Measurements from ENCODE around the gene MICAL2. TPM values are rescaled to one million over a fixed set of nuclear protein-coding genes. Genes with fewer than 3 reads are reported as not detected.
A peak's percentile ranks its signal among the peaks of the same experiment; 100 is the strongest.

Gene MICAL2
- total and polyA plus RNA-seq, 2 donors (not counting 3 experiments of a cell fraction or from before 2014, with no cell fraction given), result 67.6 to 200 TPM

DNA sequence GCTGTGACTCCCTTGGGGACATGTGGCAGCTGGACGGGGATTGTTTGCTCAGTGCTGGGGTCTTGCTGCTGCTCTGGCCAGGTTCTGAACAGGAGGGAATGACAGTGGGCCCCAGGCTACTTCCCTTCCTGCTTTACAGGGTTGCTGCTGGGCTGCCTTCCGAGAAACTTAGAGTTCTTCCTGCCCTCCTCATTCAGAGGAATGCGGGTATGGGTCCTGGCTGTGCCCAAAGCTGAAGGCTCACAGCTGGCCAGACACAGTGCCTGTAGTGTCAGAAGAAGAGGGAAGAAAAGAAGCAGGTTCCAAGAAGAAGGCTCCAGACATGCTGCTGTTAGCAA, 158.7 kb downstream of the MICAL2 start:
- peak overlapping the region; percentile 68 for H3K27ac ChIP-seq (ENCODE audit: insufficient read depth, low read depth, low read length)
- H3K4me3 ChIP-seq (replicated peaks in 1 of 3; ENCODE audit: insufficient read depth in 1 of 3, low read depth in 1 of 3, low read length in 3 of 3), result no peak overlapping the region
- H3K9ac ChIP-seq (replicated peaks; ENCODE audit: extremely low read depth, insufficient read depth, low read length), result peak overlapping the region; percentile 13
- no peaks in the 10 kb centered on the region for H3K9me3 ChIP-seq (replicated peaks; ENCODE audit: control insufficient read depth, insufficient read depth, low read length)
- FAIRE-seq (peak; percentile 98), DNase-seq (ENCODE audit: low read depth, low spot score) (peak; percentile 55)
- H2AFZ ChIP-seq (ENCODE audit: low read depth, low read length), result peak overlapping the region; percentile 78
- POLR2A ChIA-PET, result no interaction called here
- no peaks in the 10 kb centered on the region for H3K9me1 ChIP-seq (replicated peaks; ENCODE audit: control insufficient read depth, extremely low read depth, insufficient read depth, low read length)
- H3K4me2 ChIP-seq (ENCODE audit: insufficient read depth, low read length), result peak overlapping the region; percentile 50
- dilution Hi-C loops (cut with MboI; ENCODE audit: extremely low pct_ligation_motif_present, low sequenced_read_pairs), result no loop called here
- no peaks in the 10 kb centered on the region for H3K79me2 ChIP-seq (ENCODE audit: control insufficient read depth, insufficient read depth, low read length)
- intact Hi-C loops (cut with micrococcal nuclease), result no loop called here
- TF ChIP-seq FOS (IDR thresholded peaks at IDR 0.05; ENCODE audit: borderline replicate concordance, insufficient read depth, low read length) (no peak), POLR2AphosphoS5 (IDR thresholded peaks at IDR 0.05; ENCODE audit: insufficient read depth, low read depth, low read length) (peak; percentile 36)
- no peaks in the 10 kb centered on the region for H3K27me3 ChIP-seq (ENCODE audit: control insufficient read depth in 2 of 2, insufficient read depth in 2 of 2, low read length in 2 of 2)
- H4K20me1 ChIP-seq (replicated peaks; ENCODE audit: control insufficient read depth, extremely low read depth, insufficient read depth, low read length), result no peaks in the 10 kb centered on the region
- H3K36me3 ChIP-seq (ENCODE audit: control insufficient read depth in 2 of 2, extremely low read depth in 1 of 2, insufficient read depth in 2 of 2, low read length in 2 of 2), result peaks cover 1 to 2% of the 10 kb centered on the region in 2 experiments
- BruUV-seq (replicated peaks), result no TSS peak
- peaks cover 21% of the 10 kb centered on the region for H3K4me1 ChIP-seq (ENCODE audit: control insufficient read depth, extremely low read depth, insufficient read depth, low read length)
- CTCF ChIA-PET, result interaction anchor here (1.1 to 1.9 kb wide), 3 partner anchors 12 to 20 kb away, joined by 3 to 12 read pairs (median 4); no protein-coding TSS in a partner anchor

DNA sequence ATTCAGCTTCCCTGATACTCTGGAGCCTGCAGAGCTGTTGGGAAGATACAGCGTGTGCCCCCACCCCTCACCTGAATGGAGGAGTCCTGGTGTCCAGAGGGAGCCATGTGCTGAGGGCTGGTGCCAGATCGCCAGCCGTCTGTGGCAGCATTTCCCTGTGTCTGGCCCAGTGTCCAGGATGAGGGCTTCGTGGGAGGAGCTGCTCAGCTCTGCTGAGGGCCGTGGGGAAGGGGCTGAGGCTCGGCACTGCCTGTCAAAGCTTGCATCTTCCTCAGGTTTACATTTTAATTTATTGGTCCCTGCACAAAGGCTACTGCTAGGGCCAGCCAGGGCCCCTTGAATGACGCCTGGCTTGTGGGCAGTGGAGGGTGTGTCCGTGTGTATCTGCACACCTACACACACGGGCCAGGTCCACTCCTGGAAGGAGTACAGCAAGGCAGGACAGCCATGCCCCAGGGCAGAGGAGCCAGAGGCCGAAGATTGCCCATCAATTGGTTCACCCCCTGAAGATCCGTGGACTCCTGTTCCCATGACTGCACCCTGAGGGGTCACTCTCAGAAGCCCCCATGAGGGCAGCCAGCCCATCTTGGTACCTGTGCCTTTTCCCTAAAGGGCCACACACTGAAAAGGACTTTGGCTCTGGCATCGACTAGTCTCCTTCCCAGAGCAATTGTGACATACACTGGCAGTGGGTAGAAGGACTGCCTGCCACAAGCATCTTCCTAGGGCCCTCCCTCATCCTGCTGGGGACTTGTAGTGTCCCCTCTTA, 159.2 kb downstream of the MICAL2 start:
- Histone ChIP-seq H3K4me3 (replicated peaks in 1 of 3; ENCODE audit: insufficient read depth in 1 of 3, low read depth in 1 of 3, low read length in 3 of 3) (no peak overlapping the region), H3K9me3 (replicated peaks; ENCODE audit: control insufficient read depth, insufficient read depth, low read length) (no peaks in the 10 kb centered on the region), H4K20me1 (replicated peaks; ENCODE audit: control insufficient read depth, extremely low read depth, insufficient read depth, low read length) (no peaks in the 10 kb centered on the region), H2AFZ (ENCODE audit: low read depth, low read length) (peak overlapping the region; percentile 48), H3K4me1 (ENCODE audit: control insufficient read depth, extremely low read depth, insufficient read depth, low read length) (peaks cover 21% of the 10 kb centered on the region), H3K27ac (ENCODE audit: insufficient read depth, low read depth, low read length) (peak overlapping the region; percentile 68), H3K9me1 (replicated peaks; ENCODE audit: control insufficient read depth, extremely low read depth, insufficient read depth, low read length) (no peaks in the 10 kb centered on the region), H3K36me3 (ENCODE audit: control insufficient read depth in 2 of 2, extremely low read depth in 1 of 2, insufficient read depth in 2 of 2, low read length in 2 of 2) (no peaks in the 10 kb centered on the region), H3K9ac (replicated peaks; ENCODE audit: extremely low read depth, insufficient read depth, low read length) (no peak overlapping the region), H3K4me2 (ENCODE audit: insufficient read depth, low read length) (no peak overlapping the region), H3K27me3 (ENCODE audit: control insufficient read depth in 2 of 2, insufficient read depth in 2 of 2, low read length in 2 of 2) (no peaks in the 10 kb centered on the region), H3K79me2 (ENCODE audit: control insufficient read depth, insufficient read depth, low read length) (no peaks in the 10 kb centered on the region)
- no TSS peak for BruUV-seq (replicated peaks)
- dilution Hi-C loops (cut with MboI; ENCODE audit: extremely low pct_ligation_motif_present, low sequenced_read_pairs) (no loop called here), intact Hi-C loops (cut with micrococcal nuclease) (no loop called here)
- POLR2A ChIA-PET, result no interaction called here
- CTCF ChIA-PET, result interaction anchor here (1.1 to 1.9 kb wide), 6 partner anchors 9 to 225 kb away, joined by 3 to 12 read pairs (median 4); no protein-coding TSS in a partner anchor
- no peak for TF ChIP-seq GATA2 (IDR thresholded peaks at IDR 0.05; ENCODE audit: insufficient read depth, insufficient read length, low read depth, low read length)
- TF ChIP-seq POLR2AphosphoS5 (IDR thresholded peaks at IDR 0.05; ENCODE audit: insufficient read depth, low read depth, low read length), result peak; percentile 13
- FAIRE-seq (no peak), DNase-seq (ENCODE audit: low read depth, low spot score) (no peak)

Measured in endothelial cell of umbilical vein (primary cell).